Cerebellar cortex (tissue), 1 donor: Measurements from ENCODE around the gene HCN3.
"Not testable (repeated sequence)": the region's sequence is repeated elsewhere in the genome, so short reads cannot be mapped to it uniquely, and the experiment has no call there.

Source experiments
- DNase-seq: peaks from one replicate; pipeline ENCODE4 v3.0.0-alpha.2; 2015; ENCODE audit warnings: low spot score

HCN3 gene

GRCh38 chr1:155309423-155310021 is 32.3 kb downstream of the HCN3 start:
- DNase-seq = no peak

DNA sequence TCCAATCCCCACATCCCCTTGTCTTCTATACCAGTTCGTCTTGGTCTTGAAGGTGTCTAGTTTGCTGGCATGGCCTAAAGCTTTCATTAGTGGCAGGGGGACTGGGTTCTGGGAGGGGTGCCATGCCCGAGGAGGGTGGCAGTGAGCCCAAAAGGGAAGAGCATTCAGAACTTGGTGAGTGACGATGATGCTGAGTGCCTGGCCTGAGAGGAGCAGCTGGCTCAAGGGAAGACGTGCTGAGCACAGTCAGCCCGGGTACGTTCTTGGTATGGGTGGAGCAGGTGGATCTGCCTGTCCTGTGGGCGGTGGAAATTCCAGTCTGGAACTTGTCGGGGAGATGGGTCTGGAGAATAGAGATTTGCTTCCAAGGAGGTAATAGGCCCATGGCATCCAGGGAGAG is 36.0 kb downstream of the HCN3 start:
- DNase-seq = no peak

DNA sequence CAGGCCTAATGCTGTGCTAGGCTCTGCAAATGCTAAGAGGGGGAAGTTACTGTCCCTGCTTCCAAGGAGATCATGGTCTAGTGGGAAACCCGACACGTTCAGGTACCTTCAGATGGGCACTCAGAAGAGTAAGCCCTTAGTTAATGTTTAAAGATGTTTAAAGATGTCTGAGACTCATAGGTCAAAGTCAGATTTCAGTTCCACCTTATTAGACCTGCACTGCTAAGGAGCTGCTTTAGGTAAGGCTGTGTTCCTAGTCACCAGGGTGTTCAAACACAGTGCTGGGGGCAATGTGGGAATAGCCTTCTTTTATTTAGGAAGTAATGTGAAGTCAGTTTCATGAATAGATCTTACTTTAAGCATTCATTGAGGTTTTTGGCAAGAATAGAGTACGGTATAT is 39.7 kb downstream of the HCN3 start:
- no peak for DNase-seq

- DNase-seq = no peak
Observed at GRCh38 chr1:155318082-155318481, 40.8 kb downstream of the HCN3 start.

GRCh38 chr1:155319536-155319935 is 42.3 kb downstream of the HCN3 start:
- DNase-seq = no peak

- DNase-seq = no peak
Observed at GRCh38 chr1:155320252-155320651, 43.0 kb downstream of the HCN3 start.

GRCh38 chr1:155320661-155321617 is 43.7 kb downstream of the HCN3 start, which contains the start of gene RUSC1:
TSS of gene RUSC1 (plus strand) at chr1:155320894. CDS start at chr1:155321774, 880 bp downstream.
- peak; percentile 92 for DNase-seq

DNA sequence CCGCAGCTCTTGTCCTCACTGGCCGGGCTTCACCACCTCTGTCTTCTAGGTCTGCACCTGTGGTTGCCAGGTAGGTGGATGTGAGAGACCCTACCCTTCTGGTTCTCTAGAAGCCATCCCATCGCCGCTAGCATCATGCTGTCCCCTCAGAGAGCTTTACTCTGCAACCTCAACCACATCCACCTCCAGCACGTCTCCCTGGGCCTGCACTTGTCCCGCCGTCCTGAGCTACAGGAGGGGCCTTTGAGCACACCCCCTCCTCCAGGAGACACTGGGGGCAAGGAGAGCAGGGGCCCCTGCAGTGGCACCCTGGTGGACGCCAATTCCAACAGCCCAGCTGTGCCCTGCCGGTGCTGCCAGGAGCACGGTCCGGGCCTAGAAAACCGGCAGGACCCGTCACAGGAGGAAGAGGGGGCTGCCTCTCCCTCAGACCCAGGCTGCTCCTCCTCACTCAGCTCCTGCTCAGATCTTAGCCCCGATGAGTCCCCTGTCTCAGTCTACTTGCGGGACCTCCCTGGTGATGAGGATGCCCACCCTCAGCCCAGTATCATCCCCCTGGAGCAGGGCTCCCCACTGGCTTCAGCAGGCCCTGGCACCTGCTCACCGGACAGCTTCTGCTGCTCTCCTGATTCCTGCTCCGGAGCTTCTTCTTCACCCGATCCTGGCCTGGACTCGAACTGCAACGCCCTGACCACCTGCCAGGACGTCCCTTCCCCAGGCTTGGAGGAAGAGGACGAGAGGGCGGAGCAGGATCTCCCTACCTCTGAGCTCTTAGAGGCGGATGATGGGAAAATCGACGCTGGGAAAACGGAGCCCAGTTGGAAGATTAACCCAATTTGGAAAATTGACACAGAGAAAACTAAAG is 44.6 kb downstream of the HCN3 start:
- peak; percentile 57 for DNase-seq

DNA sequence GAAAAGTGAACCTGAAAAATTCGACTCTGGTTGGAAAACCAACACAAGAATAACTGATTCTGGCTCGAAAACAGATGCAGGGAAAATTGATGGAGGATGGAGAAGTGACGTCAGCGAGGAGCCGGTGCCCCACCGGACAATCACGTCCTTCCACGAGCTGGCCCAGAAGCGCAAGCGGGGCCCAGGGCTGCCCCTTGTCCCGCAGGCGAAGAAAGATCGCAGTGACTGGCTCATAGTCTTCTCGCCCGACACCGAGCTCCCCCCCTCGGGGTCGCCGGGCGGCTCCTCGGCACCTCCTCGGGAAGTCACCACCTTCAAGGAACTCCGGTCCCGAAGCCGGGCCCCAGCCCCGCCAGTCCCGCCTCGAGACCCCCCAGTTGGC is 45.3 kb downstream of the HCN3 start:
- peak; percentile 50 for DNase-seq

DNA sequence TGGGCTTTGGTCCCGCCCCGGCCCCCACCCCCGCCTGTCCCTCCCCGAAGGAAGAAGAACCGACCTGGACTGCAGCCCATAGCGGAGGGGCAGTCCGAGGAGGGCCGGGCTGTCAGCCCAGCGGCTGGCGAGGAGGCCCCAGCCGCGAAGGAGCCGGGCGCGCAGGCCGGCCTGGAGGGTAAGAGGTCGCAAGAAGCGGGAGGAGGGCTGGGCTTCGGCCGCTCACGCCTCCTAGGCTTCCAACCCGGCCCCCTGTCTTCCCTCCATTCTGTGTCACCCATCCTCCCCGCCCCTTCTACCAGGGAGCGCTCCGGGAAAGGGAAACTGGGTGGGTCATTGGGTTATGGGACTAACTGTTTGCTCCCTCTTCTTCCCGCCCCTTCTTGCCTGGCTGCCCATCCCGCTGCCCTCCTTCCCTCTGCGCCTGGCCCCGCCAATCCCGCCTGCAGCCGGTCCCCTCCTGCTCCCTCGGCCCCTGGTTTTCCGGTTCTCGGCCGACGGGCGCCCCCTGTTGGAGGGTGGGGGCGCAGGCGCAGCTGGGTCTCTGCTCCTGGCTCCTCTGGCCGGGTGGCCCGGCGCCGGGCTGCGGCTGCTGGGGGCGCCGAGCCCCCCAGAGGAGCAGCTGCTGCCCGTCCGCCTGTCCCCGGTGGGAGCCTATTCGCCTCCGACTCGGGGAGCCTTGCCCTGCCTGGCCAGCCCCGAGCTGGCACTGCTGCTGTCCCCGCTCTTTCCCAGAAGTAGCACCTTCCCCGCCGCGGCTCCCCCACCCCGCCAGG is 45.9 kb downstream of the HCN3 start:
- peak; percentile 91 for DNase-seq

GRCh38 chr1:155323729-155324036 is 46.4 kb downstream of the HCN3 start:
- peak; percentile 75 for DNase-seq

DNA sequence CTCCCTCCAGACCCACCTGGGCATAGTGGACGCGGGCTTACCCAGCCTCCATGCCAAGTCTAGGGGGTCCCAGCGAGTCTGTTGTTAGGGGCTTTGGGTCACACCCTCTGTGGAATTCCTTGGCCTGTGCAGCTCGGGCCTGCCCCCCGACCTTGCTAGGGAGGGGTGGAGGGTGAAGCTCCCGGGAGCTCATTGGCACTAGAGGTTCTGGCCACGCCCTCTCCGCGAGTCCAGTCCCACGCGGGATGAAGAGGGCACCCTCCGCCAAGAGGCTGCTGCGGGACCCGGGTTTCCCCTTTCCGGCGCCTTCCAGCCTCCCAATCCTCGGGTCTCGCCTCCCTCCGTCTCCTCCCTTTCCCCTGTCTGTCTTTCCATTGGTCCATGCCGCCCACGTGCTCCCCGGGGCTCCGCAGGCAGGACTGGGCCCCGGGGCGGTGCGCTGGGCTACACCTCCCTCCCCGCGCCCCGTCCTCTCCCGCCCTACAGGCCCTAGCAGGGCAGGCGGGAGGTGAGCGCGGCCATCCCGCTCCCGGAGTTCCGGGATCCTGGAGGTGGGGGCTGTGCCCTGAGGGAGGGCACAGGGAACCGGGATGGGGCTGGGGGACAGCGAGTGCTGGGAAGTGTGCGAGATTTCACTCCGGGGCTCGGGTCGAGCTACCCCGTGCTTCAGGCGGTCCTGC is 46.9 kb downstream of the HCN3 start:
- peak; percentile 94 for DNase-seq

DNA sequence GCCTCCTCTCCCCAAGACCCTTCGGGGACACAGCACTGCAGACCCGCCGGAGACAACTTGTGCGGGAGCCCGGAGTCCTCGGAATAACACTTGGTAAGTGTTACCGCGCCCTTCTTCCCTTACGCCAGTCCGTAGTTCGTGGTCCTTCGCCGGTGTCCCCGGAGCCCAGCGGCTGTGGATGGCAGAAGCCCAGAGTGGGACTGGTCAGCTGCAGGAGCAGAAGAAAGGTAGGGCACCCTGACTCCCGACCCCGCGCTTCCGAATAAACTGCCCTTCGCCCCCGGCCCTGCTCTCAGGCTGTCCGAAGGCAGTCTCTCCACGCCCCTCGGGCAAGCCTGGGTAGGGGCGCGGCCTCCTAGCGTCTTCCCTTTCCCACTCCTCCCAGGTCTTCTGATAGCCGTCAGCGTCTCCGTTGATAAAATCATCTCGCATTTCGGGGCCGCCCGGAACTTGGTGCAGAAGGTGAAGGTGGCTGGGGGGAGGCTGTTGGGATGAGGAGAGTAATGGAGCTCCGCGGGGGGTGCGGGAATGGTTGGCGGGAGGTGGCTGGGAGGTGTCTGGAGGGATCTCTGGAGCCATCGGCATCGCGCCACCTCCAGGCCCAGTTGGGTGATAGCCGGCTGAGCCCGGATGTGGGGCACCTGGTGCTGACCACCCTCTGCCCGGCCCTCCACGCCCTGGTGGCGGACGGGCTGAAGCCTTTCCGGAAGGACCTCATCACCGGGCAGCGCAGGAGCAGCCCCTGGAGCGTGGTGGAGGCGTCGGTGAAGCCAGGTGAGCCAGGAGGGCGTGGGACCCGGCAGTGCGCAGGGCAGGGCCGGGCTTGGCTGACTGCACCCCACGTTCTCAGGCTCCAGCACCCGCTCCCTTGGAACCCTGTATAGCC is 47.7 kb downstream of the HCN3 start:
- peak; percentile 57 for DNase-seq

DNA sequence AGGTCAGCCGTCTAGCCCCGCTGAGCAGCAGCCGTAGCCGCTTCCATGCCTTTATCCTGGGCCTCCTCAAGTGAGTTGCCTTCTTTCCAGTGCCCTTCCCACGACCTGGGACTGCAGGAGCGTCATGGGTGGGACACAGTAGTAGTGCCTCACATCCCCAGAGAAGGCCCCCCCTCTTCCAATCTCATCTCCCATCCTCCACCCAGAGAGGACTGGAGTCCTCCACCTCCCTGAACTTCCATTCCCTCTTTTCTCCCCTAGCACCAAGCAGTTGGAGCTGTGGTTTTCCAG is 48.3 kb downstream of the HCN3 start:
- DNase-seq = peak; percentile 24

DNA sequence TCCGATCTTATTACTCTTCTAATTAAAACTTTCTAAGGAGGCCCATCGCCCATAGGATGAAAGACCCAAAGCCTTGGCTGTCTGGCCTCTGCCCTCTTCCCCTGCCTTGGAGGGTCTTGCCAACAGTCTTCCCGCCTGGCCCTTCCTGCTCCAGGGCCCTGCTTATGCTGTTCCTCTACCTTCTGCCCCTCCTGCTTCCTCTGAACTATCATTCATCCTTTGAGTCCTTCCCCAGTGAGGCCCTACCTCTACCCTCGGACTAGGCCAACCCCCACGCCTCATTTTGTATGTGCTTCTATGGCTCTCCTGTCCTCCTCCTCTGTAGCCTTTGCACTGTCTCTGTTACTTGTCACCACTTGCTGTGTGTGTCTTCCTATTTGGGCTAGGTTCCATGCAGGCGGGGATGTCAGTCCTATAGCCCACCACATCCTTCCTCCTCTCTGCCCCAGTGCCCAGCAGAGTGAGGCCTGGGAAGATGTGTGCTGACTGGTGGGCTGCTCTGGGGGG is 48.8 kb downstream of the HCN3 start:
- no peak for DNase-seq

- no peak for DNase-seq
Observed at GRCh38 chr1:155326631-155327037, 49.4 kb downstream of the HCN3 start.

GRCh38 chr1:155327981-155328380 is 50.7 kb downstream of the HCN3 start:
- DNase-seq = no peak

GRCh38 chr1:155328856-155329255 is 51.6 kb downstream of the HCN3 start:
- not testable (repeated sequence) for DNase-seq

DNA sequence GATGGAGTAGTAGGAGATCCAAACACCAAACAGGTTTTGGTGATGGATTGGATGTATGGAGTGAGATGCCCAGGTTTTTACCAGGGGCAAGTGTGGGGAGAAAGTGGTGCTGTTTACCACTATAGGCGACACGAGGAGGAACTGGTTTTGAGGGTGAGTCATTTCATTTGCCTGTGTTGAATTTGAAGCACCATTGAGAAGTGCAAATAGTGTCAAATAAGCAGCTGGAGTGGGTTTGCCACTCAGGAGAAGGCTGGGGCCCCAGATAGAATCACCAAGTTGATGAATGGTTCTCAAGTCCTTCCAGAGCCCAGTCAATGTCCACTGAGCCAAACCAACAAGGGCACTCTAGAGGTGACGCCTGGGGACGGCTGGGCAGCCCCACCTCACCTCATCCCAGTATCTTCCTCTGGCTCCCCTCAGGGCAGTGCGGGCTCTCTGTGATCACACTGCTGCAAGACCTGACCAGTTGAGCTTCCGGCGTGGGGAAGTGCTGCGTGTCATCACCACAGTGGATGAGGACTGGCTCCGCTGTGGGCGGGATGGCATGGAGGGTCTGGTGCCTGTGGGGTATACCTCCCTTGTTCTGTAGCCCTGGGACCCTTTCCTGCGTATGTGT is 52.8 kb downstream of the HCN3 start:
- DNase-seq = no peak

GRCh38 chr1:155334962-155335361 is 57.7 kb downstream of the HCN3 start:
- DNase-seq = no peak
